Sigmoid colon (tissue), 7 donors: Measurements from ENCODE around the gene TMEM82. TPM values are rescaled to one million over a fixed set of nuclear protein-coding genes. Genes with fewer than 3 reads are reported as not detected.

ENCODE experiments used
- DNase-seq: peaks from one replicate; pipeline ENCODE4 v3.0.0-alpha.2; 2019
- H3K27ac ChIP-seq, 4 donors: fragments of 200-600 bp; sonication (generic); one replicate each; pipeline ENCODE4 v1.5.1; 2016 to 2019; ENCODE audit warnings: mild to moderate bottlenecking in 1 of 4
- H3K27me3 ChIP-seq, 3 donors: fragments of 200-600 bp; sonication (generic); one replicate each; pipeline ENCODE4 v1.5.1; 2019; ENCODE audit warnings: mild to moderate bottlenecking in 1 of 3
- H3K36me3 ChIP-seq, 4 donors: fragments of 200-600 bp; sonication (generic); one replicate each; pipeline ENCODE4 v1.5.1; 2016 to 2019
- H3K4me1 ChIP-seq, 4 donors: fragments of 200-600 bp; sonication (generic); one replicate each; pipeline ENCODE4 v1.5.1; 2017 to 2019
- H3K4me3 ChIP-seq, 4 donors: fragments of 200-600 bp; sonication (generic); one replicate each; pipeline ENCODE4 v1.5.1; 2017 to 2019; ENCODE audit warnings: mild to moderate bottlenecking in 2 of 4, moderate library complexity in 1 of 4
- H3K9me3 ChIP-seq, 4 donors: fragments of 200-600 bp in 3 of 4; sonication (generic) in 3 of 4; one replicate each; pipeline versions ENCODE4 v1.5.1 to v1.6.1; 2013 to 2019
- EP300 ChIP-seq, 4 donors: sonication (generic); formaldehyde crosslinking; IDR thresholded peaks; one replicate each; pipeline ENCODE4 v1.6.1; 2017; ENCODE audit warnings: antibody characterized with exemption in 4 of 4
- POLR2A ChIP-seq, 2 donors: fragments of 450-650 bp; IDR thresholded peaks; one replicate each; pipeline ENCODE4 v1.6.1; 2016; ENCODE audit warnings: antibody characterized with exemption in 2 of 2, mild to moderate bottlenecking in 2 of 2, moderate library complexity in 2 of 2
- POLR2AphosphoS5 ChIP-seq, 4 donors: sonication (generic); formaldehyde crosslinking; IDR thresholded peaks; one replicate each; pipeline ENCODE4 v1.6.1; 2017; ENCODE audit warnings: antibody characterized with exemption in 4 of 4
- WGBS, 2 donors: extraction: QIAGEN DNeasy Blood & Tissue Kit; methylation state at CpG; one replicate each; pipeline ENCODE4 v1.1.7; 2013; 5-methylcytosine and 5-hydroxymethylcytosine counted together
- intact Hi-C: fragments of 100-400 bp; cut with DNase I; formaldehyde crosslinking; loops from one replicate; pipeline ENCODE4 v1.15.1; 2023
- polyA plus RNA-seq, 3 donors: library from polyadenylated mRNA; stranded (reverse); fragments of 200-250 nt; gene quantifications; one replicate each; pipeline ENCODE4 v1.2.3, GENCODE V29; 2013
- total RNA-seq, 4 donors: library from RNA; depleted of rRNA; stranded (reverse); fragments of >200 nt; gene quantifications; one replicate each; pipeline ENCODE4 v1.1.0, GENCODE V29; 2016
- TF ChIP-seq, protein P1 (sequence below), 4 experiments: fragments of 450-650 bp in 3 of 4; fragments of 200-600 bp in 1 of 4; IDR thresholded peaks; one replicate each; pipeline ENCODE4 v1.5.1; 2016 to 2019; ENCODE audit warnings: antibody characterized with exemption in 4 of 4, mild to moderate bottlenecking in 3 of 4, moderate library complexity in 2 of 4
- donor health status: healthy with polysubstance abuse.
- donor health status: Bipolar disorder and iron deficiency.
- donor health status: healthy.

Gene TMEM82
- total and polyA plus RNA-seq, 7 donors = 0.55 to 19.3 (median 11.1) TPM; not detected in 3

DNA sequence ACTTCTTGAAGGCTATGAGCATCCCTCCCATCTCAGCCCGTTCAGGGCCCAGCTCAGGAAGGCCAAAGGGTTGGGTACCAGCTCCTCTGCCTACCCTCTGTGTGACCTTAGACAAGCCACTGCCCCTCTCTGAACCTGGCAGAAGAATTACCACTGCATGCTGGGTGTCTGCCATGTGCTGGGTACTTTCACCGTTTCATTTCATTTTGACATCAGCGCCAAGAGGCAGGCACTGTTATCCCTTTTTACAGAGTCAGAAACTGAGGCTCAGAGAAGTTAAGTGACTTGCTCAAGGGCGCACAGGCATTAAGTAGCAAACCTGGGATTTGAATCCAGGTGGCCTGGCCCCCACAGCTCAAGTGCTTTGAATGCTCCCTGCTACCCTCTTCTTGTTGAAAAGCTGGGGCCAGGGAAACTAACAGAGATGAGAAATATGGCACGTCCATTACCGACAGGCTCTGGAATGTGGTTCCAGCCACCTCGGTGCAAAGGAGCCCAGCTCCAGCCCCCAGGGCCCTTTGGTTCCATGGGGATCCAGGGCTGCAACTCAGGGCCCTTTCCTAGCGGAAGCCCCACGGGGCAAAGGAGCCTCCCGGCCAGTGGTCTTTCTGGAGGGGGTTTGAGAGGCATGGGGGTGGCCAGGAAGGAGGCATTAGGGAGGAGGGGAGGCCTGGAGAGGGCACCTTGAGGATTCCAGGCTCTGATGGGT lies 6.5 kb downstream of the TMEM82 start:
- no peak overlapping the region for H3K4me3 ChIP-seq
- H3K27ac ChIP-seq = no peak overlapping the region
- no peak for DNase-seq
- no peaks in the 10 kb centered on the region for H3K27me3 ChIP-seq
- no peak for TF ChIP-seq POLR2A (IDR thresholded peaks at IDR 0.05)
- no peak for TF ChIP-seq POLR2AphosphoS5 (IDR thresholded peaks at IDR 0.05)
- TF ChIP-seq, protein P1, sequence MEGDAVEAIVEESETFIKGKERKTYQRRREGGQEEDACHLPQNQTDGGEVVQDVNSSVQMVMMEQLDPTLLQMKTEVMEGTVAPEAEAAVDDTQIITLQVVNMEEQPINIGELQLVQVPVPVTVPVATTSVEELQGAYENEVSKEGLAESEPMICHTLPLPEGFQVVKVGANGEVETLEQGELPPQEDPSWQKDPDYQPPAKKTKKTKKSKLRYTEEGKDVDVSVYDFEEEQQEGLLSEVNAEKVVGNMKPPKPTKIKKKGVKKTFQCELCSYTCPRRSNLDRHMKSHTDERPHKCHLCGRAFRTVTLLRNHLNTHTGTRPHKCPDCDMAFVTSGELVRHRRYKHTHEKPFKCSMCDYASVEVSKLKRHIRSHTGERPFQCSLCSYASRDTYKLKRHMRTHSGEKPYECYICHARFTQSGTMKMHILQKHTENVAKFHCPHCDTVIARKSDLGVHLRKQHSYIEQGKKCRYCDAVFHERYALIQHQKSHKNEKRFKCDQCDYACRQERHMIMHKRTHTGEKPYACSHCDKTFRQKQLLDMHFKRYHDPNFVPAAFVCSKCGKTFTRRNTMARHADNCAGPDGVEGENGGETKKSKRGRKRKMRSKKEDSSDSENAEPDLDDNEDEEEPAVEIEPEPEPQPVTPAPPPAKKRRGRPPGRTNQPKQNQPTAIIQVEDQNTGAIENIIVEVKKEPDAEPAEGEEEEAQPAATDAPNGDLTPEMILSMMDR (IDR thresholded peaks at IDR 0.05) = no peak
- no peak for TF ChIP-seq EP300 (IDR thresholded peaks at IDR 0.05)
- no peaks in the 10 kb centered on the region for H3K4me1 ChIP-seq
- H3K36me3 ChIP-seq = no peaks in the 10 kb centered on the region
- WGBS, 2 donors = 91 to 93% methylated on average over 10 of the region's 10 CpGs
- no peaks in the 10 kb centered on the region for H3K9me3 ChIP-seq
- intact Hi-C loops = no loop called here

DNA sequence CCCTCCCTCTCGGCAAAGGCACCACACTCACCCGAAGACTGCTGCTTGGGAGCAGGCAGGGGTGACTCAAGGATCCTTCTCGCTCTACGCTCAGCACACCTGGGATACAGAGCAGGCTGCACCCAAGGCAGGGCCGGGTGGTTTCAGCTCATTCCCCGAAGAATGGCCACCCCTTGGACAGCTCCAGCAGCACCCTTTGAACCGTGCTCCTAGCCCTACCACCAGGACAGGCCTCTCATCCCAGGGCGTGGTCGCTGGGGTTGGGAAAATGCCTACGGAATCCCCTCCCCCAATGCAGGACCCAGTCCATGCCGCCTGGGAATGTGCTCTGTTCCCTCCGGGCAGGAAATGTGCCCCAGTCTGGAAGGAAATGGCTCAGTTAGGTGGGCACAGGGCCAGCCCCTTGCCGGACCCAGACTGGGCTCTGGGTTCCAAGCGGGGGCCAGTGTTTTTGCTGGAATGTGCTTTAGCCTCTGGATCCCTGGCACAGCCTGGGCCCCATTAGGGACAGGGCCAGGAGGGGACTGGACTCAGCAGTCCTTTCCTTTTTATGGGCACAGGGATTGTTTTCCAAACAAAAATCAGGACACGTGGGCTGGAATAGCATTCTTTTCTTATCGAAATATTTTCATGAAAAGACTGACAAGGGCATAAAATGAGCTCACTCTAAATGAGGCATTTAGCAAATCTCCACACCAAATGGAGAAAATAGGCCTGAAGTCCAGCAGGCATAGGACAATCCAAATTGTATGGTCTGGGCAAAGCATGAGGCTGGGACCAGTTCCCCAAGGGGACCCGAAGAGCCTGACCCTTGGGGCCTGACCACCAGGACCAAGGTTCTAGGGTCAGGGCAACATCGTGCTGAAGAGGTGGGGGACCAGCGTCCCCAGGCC lies 7.3 kb downstream of the TMEM82 start:
- no peak overlapping the region for H3K4me3 ChIP-seq
- no peak for DNase-seq
- H3K36me3 ChIP-seq = no peaks in the 10 kb centered on the region
- intact Hi-C loops = no loop called here
- H3K27me3 ChIP-seq = no peaks in the 10 kb centered on the region
- TF ChIP-seq EP300 (IDR thresholded peaks at IDR 0.05) = no peak
- no peak for TF ChIP-seq POLR2A (IDR thresholded peaks at IDR 0.05)
- TF ChIP-seq, protein P1 (IDR thresholded peaks at IDR 0.05) = no peak
- no peak for TF ChIP-seq POLR2AphosphoS5 (IDR thresholded peaks at IDR 0.05)
- no peaks in the 10 kb centered on the region for H3K4me1 ChIP-seq
- no peak overlapping the region for H3K27ac ChIP-seq
- H3K9me3 ChIP-seq = no peaks in the 10 kb centered on the region
- WGBS, 2 donors = 58 to 69% methylated on average over 19 of the region's 19 CpGs

DNA sequence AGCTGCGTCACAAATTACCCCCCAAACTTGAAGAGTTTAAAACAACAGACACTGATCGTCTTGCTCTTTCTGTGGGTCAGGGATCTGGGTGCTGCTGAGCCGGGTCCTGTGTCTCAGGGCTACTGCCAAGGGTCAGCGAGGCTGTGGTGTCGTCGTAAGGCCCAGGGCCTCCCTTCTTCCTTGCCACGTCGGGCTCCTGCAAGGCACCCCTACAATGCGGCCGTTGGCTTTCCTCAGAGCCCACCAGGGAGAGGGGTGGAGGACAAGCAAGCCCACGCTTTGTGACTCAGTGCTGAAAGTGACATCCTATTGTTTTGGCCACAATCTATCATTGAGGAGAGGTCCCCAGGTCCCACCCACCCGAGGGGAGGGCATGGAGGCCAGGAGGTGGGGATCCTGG lies 8.6 kb downstream of the TMEM82 start:
- H3K36me3 ChIP-seq = no peaks in the 10 kb centered on the region
- H3K4me1 ChIP-seq = peaks cover 0 to 5% (median 0%) of the 10 kb centered on the region in 4 donors
- TF ChIP-seq EP300 (IDR thresholded peaks at IDR 0.05) = no peak
- DNase-seq = no peak
- no peaks in the 10 kb centered on the region for H3K9me3 ChIP-seq
- 90 to 94% methylated on average over 12 of the region's 12 CpGs for WGBS, 2 donors
- H3K27me3 ChIP-seq = no peaks in the 10 kb centered on the region
- no peak overlapping the region for H3K27ac ChIP-seq
- intact Hi-C loops = no loop called here
- H3K4me3 ChIP-seq = no peak overlapping the region

DNA sequence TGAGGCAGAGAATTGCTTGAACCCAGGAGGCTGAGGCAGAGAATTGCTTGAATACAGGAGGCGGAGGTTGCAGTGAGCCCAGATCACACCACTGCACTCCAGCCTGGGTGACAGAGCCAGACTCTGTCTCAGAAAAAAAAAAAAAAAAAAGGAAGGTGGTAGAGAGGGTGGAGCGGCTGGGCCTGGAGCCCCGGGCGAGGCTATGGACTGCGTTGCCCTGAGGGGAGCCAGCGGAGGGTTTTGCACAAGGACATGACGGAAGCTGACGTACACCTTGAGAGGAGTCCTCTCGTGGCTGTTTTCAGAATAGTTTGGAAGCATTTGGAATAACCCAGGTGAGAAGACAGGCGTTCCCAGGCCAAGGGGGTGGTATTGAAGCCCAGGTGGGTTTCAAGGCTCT lies 9.4 kb downstream of the TMEM82 start:
- DNase-seq = no peak

More for the DNA sequence above, 9.4 kb downstream of the TMEM82 start:
- Histone ChIP-seq H3K9me3 (no peaks in the 10 kb centered on the region), H3K27me3 (no peaks in the 10 kb centered on the region), H3K4me3 (no peak overlapping the region), H3K27ac (no peak overlapping the region), H3K36me3 (no peaks in the 10 kb centered on the region), H3K4me1 (peaks cover 0 to 6% (median 0%) of the 10 kb centered on the region in 4 donors)
- no peak for TF ChIP-seq POLR2A (IDR thresholded peaks at IDR 0.05)
- no peak for TF ChIP-seq POLR2AphosphoS5 (IDR thresholded peaks at IDR 0.05)
- TF ChIP-seq, protein P1 (IDR thresholded peaks at IDR 0.05) = no peak
- TF ChIP-seq EP300 (IDR thresholded peaks at IDR 0.05) = no peak
- WGBS, 2 donors = 86 to 88% methylated on average over 10 of the region's 10 CpGs
- intact Hi-C loops = no loop called here
